ENCODE data around the gene PTPN21. TPM values are rescaled to one million over a fixed set of nuclear protein-coding genes. Genes with fewer than 3 reads are reported as not detected.

PTPN21 gene
- total RNA-seq, 1 donor: 16.2 TPM

DNA sequence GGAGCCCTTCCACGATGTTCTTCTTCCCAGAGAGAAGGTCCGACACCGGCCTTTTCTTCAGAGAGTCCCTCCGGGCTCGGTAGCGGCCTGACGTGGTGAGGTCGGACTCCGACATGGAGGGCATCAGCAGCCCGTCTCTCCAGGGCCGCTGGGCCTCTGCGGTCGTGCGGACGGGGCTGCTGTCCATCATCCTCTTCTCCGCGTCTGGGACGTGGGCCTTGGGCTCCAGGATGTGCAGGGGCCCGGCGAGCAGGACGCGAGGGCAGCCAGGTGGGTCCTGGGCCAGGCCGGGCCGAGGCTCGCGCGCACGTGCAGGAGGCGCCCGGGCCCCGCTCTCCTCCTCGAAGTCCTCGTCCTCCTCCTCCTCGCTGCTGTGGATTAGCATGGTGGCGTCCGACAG is 75.9 kb downstream of the PTPN21 start:
- TF ChIP-seq, protein P1, sequence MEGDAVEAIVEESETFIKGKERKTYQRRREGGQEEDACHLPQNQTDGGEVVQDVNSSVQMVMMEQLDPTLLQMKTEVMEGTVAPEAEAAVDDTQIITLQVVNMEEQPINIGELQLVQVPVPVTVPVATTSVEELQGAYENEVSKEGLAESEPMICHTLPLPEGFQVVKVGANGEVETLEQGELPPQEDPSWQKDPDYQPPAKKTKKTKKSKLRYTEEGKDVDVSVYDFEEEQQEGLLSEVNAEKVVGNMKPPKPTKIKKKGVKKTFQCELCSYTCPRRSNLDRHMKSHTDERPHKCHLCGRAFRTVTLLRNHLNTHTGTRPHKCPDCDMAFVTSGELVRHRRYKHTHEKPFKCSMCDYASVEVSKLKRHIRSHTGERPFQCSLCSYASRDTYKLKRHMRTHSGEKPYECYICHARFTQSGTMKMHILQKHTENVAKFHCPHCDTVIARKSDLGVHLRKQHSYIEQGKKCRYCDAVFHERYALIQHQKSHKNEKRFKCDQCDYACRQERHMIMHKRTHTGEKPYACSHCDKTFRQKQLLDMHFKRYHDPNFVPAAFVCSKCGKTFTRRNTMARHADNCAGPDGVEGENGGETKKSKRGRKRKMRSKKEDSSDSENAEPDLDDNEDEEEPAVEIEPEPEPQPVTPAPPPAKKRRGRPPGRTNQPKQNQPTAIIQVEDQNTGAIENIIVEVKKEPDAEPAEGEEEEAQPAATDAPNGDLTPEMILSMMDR (IDR thresholded peaks at IDR 0.05; ENCODE audit: insufficient read depth, low read length): no peak
- no peak for DNase-seq (ENCODE audit: low read depth)
- H3K4me3 ChIP-seq (ENCODE audit: low read depth, low read length): no peak overlapping the region

DNA sequence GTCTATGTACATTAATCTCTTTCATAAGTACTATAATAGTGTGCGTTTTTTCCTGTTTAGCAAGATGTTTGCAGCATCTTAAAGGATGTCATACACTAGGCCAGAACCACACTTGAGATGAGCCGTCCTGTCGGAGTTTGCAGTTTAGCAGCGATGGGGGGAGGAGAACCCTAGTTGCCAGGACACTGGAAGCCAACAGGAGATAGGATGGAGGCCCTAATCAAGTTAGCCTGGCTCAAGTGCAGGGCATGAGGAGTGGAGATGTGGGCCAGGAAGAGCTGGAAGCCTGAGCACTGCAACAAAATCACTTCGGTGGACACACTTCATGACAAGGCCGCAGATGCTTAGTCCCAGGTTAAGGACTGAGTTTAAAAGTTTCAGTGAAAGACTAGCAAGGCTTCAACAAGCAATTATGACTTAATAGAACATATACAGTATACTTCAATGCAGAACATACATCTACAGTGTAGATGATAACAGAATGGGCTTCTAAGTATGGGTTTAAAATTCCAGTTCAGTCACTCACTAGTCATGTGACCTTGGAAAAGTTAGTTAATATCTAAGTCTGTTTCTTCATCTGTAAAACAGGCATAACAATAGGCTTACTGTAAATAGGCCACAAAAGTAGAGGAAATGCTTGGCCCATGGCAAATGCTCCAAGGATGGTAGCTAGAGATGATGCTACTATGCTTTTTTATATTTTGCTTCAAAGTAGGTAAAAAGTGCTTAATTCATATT is 77.1 kb downstream of the PTPN21 start:
- TF ChIP-seq, protein P1 (IDR thresholded peaks at IDR 0.05; ENCODE audit: insufficient read depth, low read length): no peak
- no peak overlapping the region for H3K4me3 ChIP-seq (ENCODE audit: low read depth, low read length)
- DNase-seq (ENCODE audit: low read depth): peak; percentile 13

DNA sequence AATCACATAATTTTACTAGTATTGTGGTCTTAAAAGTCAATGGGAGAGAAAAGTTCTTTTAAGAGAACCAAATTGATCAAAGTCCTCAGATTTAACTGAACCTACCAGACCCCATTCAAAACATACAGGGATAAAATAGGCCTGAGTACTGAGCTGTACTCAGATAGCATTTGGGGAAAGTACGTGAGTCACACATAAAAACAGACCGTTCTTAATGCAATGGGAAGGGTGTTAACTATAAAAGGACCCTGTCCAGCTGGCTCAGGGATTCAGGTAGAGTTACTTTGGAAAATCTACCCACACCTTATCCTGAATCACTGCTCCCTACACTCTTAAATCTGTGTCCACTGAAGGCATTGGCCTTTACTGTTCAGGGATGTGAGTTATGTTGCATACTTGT is 78.0 kb downstream of the PTPN21 start:
- H3K4me3 ChIP-seq (ENCODE audit: low read depth, low read length): no peak overlapping the region
- no peak for DNase-seq (ENCODE audit: low read depth)
- TF ChIP-seq, protein P1 (IDR thresholded peaks at IDR 0.05; ENCODE audit: insufficient read depth, low read length): no peak

DNA sequence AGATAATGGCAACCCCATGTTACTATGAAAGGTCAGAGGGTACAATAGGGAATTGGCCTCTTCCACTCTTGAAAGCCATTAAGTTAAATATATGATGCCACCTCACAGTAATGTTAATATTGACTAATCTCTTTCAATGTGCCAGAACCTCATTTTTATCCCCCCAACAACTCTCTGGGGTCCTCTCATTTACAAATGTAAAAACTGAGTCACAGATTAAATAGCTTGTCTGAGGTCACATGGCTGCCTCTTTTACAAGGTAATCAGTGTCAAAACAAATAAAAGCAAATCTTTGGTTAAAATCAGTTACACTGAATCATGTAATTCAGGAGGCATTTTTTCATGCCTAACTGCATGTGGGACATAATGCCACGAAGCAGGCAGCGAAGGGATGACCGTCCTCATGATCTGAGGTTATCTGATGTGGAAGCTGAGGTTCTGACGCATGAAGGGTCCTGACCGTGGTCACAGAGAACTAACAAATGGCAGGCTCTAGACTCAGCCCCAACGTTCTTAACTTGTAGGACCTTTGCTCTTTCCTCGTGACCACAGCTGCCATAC is 78.5 kb downstream of the PTPN21 start:
- TF ChIP-seq, protein P1 (IDR thresholded peaks at IDR 0.05; ENCODE audit: insufficient read depth, low read length): no peak
- DNase-seq (ENCODE audit: low read depth): no peak
- no peak overlapping the region for H3K4me3 ChIP-seq (ENCODE audit: low read depth, low read length)

DNA sequence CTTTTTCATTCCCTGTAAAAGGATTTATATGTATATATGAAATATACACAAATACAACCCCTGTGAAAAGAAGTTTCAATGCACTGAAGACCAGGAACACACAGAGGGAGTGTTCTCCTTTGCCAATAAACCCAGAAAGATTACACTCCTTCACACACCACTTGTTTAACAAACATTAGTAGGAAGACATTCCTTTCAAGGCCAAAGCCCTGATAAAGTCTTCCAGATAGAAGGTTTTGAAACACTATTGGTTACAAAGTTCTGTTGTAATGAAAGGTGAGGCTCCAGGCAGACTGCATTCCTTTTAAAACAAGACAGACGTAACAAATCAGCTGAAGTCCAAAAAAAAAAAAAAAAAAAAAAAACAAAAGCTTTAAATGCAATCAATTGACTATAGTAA is 81.0 kb downstream of the PTPN21 start:
- DNase-seq (ENCODE audit: low read depth): no peak
- TF ChIP-seq, protein P1 (IDR thresholded peaks at IDR 0.05; ENCODE audit: insufficient read depth, low read length): no peak
- H3K4me3 ChIP-seq (ENCODE audit: low read depth, low read length): no peak overlapping the region

DNA sequence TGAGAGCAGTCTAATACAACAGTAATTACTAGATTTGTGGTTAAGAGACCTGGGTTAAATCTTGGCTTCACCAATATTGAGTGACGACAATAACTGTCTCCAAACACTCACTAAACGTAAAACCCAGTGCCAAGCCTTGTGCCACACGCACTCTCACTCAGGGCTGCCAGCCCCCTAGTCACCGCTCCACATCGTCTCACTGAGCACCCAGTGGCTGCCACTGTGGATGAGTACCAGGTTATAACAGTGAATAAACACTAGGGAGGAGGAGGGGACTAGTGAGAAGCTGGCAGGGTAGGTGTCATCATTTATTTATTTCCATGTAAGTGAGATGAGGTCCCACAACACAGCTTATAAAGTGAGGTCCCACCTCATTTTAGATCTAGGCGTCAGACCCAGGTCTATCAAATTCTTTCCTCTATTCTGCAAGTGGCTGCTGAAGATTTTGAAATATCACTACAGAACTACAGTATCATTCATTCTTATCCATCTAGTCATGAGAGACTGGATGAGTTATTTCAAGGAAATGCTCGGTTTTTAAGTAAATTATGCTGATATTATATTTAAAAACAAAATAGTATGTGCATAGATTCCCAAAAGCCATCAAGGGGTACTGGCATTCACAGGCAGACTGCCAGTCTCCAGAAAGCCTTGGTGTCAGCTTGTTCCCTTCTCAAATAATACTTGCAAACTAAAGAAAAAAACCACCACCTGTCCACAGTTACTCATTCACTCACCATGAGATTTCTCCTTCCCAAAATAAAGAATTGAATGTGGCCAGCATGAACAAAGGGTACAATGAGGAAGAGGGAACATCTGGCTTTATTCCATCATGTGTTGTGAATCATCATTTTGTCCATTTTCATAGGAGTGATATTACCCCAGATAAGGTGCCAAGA is 84.0 kb downstream of the PTPN21 start:
- TF ChIP-seq, protein P1 (IDR thresholded peaks at IDR 0.05; ENCODE audit: insufficient read depth, low read length): no peak
- DNase-seq (ENCODE audit: low read depth): peak; percentile 58
- no peak overlapping the region for H3K4me3 ChIP-seq (ENCODE audit: low read depth, low read length)
